SK-MEL-5 (cell line): ENCODE data around the gene AOPEP. TPM values are rescaled to one million over a fixed set of nuclear protein-coding genes. Genes with fewer than 3 reads are reported as not detected.

ENCODE experiments used
- DNase-seq: peaks from one replicate; pipeline ENCODE4 v3.0.0-alpha.2; 2016; ENCODE audit warnings: low read depth, low spot score
- in situ Hi-C: cut with HindIII; loops from 2 replicates; pipeline ENCODE4 v1.10.0; 2016; ENCODE audit warnings: low sequenced_read_pairs, high pct_unique_total_duplicates, low pct_unique_long_range_greater_than_20kb
- polyA plus RNA-seq, 2 experiments: library from polyadenylated mRNA; depleted of rRNA; stranded (reverse); fragments of >200 nt; gene quantifications; 2 replicates each; pipeline ENCODE4 v1.2.3, GENCODE V29; 2015
- total RNA-seq: library from RNA; depleted of rRNA; stranded (reverse); fragments of >200 nt; shearing (Covaris generic); gene quantifications from 2 replicates; pipeline ENCODE4 v1.2.3, GENCODE V29; 2014; rRNA removed

Gene AOPEP, protein sequence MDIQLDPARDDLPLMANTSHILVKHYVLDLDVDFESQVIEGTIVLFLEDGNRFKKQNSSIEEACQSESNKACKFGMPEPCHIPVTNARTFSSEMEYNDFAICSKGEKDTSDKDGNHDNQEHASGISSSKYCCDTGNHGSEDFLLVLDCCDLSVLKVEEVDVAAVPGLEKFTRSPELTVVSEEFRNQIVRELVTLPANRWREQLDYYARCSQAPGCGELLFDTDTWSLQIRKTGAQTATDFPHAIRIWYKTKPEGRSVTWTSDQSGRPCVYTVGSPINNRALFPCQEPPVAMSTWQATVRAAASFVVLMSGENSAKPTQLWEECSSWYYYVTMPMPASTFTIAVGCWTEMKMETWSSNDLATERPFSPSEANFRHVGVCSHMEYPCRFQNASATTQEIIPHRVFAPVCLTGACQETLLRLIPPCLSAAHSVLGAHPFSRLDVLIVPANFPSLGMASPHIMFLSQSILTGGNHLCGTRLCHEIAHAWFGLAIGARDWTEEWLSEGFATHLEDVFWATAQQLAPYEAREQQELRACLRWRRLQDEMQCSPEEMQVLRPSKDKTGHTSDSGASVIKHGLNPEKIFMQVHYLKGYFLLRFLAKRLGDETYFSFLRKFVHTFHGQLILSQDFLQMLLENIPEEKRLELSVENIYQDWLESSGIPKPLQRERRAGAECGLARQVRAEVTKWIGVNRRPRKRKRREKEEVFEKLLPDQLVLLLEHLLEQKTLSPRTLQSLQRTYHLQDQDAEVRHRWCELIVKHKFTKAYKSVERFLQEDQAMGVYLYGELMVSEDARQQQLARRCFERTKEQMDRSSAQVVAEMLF
- total RNA-seq: 18.8 and 20.8 TPM in 2 replicates
- 28.9 and 30.2 TPM in 2 replicates for polyA plus RNA-seq (2015; cell fraction: cytosol; rRNA removed)
- polyA plus RNA-seq (2015; cell fraction: nucleus; rRNA removed): 50.9 and 56.8 TPM in 2 replicates

DNA sequence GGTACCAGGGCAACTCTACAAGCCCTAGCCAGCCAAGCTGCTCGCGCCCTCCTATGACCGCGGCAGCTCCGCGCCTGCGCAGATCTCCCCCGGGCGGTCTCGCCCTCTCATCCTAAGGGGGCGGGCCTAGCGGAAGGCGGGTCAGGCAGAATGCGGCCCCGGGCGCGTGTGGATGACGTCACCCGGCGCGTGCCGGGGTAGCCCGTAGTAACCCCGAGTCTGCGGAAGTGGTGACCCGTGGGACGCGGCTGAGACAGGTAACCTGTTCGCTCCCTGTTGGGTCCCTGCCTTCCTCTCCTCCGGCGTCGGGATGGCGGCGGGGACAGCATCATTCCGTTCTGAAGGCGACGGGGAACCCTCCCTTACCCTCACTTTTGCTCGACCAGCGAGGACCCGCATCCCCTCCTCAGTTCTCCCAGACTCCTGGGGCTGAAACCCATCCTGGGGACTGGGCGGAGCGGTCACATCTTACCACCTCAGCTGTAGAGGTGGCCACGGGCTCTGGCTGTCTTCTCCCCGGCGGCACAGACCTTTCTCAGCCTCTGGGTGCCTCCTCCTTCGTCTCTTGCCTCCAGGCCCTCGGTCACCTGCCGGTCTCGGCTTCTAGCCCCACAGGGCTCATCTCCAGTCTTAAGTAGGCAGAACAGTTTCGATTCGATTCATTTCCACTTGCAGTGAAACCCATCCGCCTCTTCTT is at the start of gene AOPEP:
AOPEP (plus strand) TSS at position 205 of the 697 bp plus-strand sequence. CDS start 33,085 bp downstream, outside the sequence.
- in situ Hi-C loops: no loop called here
- DNase-seq: peak; percentile 95

DNA sequence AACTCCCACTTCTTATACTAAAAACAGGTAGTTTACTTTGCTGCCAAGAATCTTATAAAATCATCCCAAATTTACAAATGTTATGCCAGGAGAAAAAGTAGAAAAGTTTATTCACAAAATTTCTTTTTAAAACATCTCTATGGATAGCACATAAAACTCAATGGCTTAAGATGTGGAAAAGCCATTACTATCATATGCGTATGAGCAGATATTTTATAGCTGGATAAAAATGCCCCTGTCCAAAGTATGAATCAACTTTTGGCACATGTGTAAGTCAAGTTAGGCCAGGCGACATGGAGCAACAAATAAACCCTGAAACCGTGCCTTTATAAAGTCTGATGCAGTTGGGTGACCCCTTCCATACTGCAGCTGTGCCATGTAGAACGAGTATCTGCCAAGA is 48.6 kb upstream of the AOPEP start:
- in situ Hi-C loops: no loop called here
- no peak for DNase-seq

DNA sequence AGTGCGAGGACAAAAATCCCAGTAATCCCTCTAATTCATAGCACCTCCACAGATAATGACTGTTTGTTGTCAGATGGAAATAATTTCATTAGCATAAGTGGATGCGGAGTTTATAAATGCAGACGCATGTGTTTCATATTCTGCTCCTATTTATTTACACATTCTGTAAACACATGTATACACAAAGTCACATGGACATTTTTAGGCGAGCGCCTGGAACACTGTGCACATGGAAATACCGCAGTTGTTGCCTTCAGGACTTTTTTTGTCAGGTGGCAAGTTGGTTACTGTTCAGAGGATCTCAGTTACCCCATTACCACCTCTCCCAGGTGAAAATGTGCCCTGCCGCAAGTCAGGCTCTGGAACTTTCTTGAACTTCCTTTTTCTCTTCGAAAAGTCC is 46.9 kb upstream of the AOPEP start:
- DNase-seq: no peak
- in situ Hi-C loops: no loop called here

DNA sequence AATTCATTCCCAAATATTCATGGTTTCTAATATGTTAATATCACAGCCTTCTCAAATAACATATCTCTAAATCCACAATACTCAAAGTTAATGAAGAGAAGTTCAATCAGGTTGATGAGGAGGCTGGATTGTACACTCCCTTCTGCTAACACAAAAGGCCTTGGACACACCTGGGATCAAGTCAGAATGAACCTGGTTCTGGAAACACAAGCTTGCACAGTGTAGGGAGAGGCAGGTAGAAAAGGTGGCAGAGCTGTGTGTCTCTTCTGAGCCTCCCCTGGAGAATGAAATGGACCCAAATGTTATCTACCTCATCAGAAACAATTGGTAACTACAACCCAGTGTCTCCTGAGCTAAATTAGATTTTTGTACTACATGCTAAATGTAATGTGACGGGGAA is 46.5 kb upstream of the AOPEP start:
- DNase-seq: no peak
- in situ Hi-C loops: no loop called here

DNA sequence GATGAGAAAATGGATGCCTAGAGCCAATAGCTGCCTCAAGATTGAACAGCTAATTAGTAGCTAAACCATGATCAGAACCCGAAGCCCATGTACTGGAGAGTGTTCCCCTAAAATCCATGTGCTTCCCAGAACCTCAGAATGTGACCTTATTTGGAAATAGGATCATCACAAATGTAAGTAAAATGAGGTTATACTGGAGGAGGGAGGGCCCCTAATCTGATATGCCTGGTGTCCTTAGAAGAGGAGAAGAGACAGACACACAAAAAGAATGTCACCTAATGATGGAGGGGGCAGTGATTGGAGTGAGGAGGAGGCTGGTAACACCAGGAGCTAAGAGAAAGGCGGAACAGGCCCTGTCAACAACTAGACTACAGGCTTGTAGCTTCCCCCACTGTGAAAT is 45.9 kb upstream of the AOPEP start:
- DNase-seq: no peak

DNA sequence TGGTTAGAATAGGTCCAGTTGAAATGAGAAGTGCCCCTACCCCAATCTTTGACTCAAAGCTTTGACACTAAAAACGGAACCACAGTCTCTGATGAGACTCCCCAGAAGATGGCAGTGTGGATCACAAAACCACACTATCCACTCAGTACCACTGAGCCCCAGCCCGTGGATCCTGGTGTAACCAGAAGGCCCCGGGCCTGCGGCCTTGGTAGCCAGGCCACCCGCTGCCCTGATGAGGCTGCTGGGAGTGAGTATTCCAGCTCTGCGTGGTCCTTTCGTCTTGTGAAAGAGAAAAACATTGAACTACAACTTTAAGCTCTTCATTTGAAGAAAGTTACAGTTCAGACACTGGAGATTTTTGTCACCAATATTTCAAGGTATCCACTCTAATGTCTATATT is 45.0 kb upstream of the AOPEP start:
- in situ Hi-C loops: no loop called here
- peak; percentile 85 for DNase-seq

More for the DNA sequence above, 45.9 kb upstream of the AOPEP start:
- in situ Hi-C loops: no loop called here

DNA sequence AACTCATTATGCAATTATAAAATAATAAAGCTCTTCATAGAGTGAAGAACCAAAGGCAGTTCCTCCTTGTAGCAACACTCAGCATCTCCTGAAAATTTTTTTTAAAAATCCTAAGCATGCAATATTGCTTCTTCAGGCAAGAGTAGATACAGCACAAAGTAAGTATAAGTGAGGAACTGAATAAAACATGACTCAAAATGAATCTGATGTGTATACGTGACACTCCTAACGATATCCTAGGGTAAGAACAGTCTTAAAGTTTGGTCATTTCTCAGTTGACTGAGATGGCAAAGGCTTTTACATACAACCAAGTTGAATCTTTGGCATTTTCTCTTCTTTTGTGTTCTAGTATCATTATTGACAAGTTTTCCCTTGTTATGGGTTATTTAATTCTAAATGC is 41.1 kb upstream of the AOPEP start:
- in situ Hi-C loops: no loop called here
- DNase-seq: no peak

DNA sequence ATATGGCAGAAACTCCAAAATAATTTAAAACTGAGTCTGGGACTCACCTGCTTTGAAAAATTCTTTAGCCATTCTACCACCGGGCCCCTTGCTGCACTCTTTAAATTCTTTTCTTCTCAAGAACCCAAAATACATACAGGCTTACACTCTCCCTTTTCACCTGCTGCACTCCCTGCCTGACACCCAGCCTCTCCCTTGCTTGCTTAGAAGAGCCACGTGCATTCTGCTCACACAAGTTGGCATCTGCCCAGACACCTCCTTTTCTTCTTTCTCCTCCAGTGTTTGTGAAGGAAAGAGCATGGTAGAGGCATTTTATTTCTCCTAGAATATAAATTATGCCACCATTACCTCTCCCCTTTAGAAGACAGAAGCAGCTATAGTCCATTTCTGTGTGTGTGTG is 39.0 kb upstream of the AOPEP start:
- in situ Hi-C loops: no loop called here
- DNase-seq: no peak

DNA sequence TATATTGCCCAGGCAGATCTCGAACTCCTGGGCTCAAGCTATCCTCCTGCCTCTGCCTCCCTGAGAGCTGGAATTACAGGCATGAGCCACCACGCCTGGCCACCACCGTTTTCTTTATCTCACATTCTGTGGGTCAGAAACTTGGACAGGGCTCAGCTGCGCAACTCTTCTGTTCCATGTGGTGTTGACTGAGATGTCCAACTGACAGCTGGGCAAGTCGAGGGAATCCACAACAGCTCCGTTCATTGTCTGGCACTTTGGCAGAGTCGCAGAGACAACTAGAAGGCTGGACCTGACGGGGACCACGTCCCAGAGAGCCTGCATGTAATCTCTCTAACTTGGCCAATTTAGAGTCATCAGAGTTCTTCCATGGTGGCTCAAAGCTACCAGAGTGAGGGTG is 36.2 kb upstream of the AOPEP start:
- no peak for DNase-seq
- in situ Hi-C loops: no loop called here

DNA sequence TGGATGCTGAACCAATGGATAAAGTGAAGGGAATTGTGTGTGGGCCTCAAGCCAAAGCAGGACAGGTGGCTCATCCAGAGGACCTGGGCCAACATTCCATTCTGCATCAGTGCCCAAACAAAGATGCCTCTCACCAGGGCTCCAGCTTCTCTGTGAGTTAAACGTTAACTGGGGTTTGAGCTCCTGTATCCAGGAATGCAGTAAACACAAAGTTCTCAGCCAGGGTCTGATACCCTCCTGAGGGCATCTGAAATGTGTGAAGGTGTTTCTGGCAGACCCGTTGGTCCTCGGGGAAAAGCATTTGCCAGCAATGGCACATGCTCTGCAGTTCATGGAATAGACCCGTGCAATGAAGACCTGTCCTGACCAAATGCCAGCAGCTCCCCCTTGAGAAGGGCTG is 33.9 kb upstream of the AOPEP start:
- in situ Hi-C loops: no loop called here
- DNase-seq: no peak

DNA sequence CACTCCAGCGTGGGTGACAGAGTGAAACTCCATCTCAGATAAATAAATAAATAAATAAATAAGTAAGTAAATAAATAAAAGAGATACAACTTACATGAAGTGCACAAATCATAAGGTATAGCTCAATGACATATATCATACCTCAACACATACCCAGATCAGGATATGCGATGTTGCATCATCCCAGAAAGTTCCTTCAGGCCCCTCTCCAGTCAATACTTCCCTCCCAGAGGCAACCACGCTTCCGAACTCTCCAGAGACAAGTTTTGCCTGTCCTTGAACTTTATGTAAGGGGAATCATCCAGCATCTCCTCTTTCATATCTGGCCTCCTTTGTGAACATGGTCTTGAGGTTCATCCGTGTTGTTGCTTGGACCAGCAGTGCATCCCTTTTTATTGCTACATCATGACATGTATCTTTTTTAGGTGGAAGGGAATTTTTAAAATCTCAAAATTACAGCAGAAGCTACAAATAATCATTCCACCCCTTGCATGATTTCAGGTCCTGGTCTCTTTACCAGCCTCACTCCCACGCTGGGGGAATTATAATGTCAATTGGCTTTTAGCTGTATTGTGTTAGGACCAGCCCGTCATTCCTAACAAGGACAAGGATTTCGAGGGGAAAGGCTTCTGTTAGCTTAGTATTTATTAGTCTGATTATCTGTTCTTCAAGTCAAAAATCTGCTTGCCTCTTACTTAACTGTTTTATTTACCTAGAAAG is 32.9 kb upstream of the AOPEP start:
- DNase-seq: no peak
- in situ Hi-C loops: no loop called here

DNA sequence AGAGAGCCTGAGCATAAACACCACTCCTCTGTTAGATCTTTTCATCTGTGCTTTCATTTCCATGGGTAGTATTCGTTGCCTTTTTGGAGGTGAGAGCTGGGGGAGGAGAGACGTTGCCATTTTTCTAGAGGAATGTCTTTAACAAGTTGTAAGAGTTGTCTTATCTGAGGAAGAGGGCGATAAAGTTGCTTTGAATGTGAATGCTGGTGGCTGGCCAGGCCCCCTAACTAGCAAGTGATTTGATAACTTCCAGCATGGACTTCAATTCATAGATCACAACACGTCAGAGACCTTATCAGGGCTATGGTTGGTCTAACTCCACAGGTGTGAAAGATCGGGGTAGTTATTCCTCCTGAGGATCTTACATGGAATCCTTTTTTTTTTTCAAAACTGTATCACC is 30.0 kb upstream of the AOPEP start:
- in situ Hi-C loops: no loop called here
- no peak for DNase-seq

DNA sequence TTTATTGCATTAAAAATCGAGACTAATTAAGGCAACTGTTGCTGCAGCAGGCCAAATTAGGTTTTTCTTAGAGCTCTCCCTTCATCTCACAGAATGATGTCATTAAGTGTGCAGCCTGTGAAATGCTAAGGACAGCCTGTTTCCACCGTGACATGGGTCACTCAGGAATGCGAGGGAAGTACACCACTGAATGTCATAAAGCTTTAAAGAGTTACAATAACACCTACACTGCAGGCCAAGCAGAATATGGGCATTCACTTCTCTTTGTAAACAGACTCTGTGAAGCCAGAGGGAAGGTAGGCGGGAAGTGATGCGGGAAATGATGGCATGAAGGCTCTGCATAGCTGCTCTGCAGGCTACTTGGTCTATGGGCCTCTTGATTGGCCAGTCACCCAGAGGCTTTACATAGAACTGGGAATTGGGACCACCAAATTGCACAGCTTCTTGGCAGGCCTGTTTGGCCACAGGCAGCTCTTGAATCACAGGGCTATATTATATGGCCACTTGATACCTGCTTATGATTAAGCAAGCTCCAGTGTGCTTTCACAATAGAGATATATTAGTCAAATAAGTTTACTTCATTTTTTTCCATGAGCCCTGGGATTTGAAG is 28.4 kb upstream of the AOPEP start:
- DNase-seq: no peak
- in situ Hi-C loops: no loop called here

DNA sequence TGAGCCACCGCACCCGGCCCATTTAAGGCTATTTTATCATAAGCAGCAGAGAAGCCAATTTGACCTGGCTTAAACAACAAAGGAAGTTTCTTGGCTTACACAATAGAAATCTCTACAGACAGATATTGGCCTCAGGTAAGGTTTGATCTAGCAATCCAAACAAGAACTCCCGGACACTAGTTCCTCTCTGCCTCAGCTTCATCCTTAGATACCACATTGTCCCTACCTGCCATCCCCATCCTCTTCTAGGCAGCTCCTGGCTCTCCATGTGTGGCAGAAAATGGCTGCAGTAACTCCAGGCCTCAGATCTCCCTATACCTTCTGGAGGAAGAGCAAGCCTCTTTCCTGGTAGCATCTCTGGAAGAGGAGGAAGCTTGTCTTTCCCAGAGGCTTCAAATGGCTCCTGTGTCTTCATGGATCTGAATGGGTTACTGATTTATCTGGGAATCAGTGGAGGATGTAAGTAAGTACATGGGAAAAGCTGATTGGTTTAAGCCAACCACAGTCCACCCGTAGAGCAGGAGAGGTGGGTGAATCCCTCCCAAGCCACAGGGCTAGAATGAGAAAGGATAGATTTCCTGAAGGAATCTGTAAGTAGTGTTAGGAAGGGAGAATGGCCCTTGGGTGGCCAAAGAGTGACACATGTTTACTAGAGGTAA is 26.7 kb upstream of the AOPEP start:
- no peak for DNase-seq
- in situ Hi-C loops: no loop called here

DNA sequence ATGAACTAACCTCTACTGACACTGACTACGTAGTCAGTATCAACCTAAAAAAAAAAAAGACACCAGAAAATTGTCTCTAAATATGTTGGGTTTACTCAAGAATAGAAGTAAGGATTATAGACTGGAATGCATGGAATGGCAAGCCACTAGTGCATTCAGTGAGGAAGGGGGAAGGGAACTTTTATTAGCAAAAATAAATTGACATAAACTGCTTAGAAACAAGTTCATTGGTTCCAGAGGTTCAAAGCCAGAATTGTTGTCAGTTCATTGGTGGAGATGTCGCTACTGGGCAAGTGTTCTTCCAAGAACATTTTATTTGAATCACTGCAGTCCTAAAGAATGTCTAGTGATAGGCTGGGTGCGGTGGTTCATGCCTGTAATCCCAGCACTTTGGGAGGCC is 26.1 kb upstream of the AOPEP start:
- DNase-seq: no peak
- in situ Hi-C loops: no loop called here

DNA sequence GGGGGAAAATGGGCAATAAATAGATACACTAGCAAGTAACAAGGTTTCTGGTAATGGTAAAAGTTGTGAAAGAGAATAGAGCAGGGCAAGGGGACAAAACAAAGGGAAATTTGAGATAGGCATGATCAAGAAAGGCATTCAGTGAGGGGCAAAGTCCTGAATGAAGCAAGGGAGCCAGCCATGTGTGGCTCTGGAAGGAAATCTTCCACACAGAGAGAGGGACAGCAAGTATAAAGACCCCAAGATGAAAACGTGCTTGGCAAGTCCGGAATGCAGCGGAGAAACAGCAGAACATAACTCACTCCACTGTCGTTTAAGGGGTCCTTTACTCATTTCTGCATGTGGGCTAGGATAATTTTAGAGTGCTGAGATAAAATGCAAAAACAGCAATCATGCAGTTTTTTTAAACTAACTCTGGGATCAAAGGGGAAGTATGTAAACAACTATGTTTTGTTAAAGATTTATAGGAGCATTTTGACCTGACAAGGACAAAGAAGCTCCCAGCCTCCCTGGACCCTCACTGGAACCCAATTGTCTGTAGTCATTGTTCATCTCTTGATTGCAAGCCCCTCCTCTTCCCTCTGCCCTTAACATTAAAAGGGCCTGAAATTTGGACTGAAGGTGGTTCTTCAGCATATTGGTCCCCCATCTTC is 22.9 kb upstream of the AOPEP start:
- in situ Hi-C loops: no loop called here
- no peak for DNase-seq
